K562 (cell line): ENCODE data around the gene GPR157. TPM values are rescaled to one million over a fixed set of nuclear protein-coding genes. Genes with fewer than 3 reads are reported as not detected.

Experiments
- ATAC-seq: fragments of 200-7000 bp; cut with Tn5 transposase; 3 replicates; pipeline ENCODE4 v1.9.1; 2020; ENCODE audit warnings: moderate library complexity
- BruUV-seq: library from RNA; stranded (reverse); fragments of 400-500 nt; replicated peaks from 2 replicates; lab custom pipeline; 2021; lab: Mats Ljungman, UMichigan
- CTCF ChIA-PET: fragments of 300-600 bp; formaldehyde crosslinking; extraction: SDS; loops from one replicate; lab custom pipeline; 2021; ENCODE audit warnings: low intra/inter-chr PET ratio; lab: Yijun Ruan, JAX
- POLR2A ChIA-PET: fragments of 300-600, 350-650 bp; sonication (Branson Sonifier 250); formaldehyde crosslinking; extraction: SDS; loops from one replicate; lab custom pipeline; 2021; ENCODE audit warnings: antibody characterized with exemption, inconsistent platforms; lab: Yijun Ruan, JAX
- DNase-seq, 4 experiments: peaks; one replicate each; pipeline versions ENCODE4 v3.0.0 to v3.0.0-alpha.2; 2011 to 2018; ENCODE audit warnings: low spot score in 3 of 4, mixed read lengths in 3 of 4; ENCODE audit errors: extremely low read depth in 1 of 4
- FAIRE-seq: peaks from 2 replicates; lab custom pipeline; 2011; peaks lifted over from hg19 to GRCh38; lab: Jason Lieb, UNC
- H2AFZ ChIP-seq: 2 replicates; pipeline ENCODE4 v1.6.0; 2011; ENCODE audit warnings: low read depth, low read length, control low read depth, inconsistent platforms
- H3K27ac ChIP-seq: fragments of 200-600 bp; 3 replicates; pipeline ENCODE4 v1.8.0; 2011; ENCODE audit warnings: low read depth, mild to moderate bottlenecking, control low read depth, inconsistent platforms, low read length, moderate library complexity, mixed read lengths; ENCODE audit errors: extremely low read depth
- H3K27me3 ChIP-seq, 2 experiments: fragments of 300-600 bp in 1 of 2; 2 replicates in 1 of 2; 3 replicates in 1 of 2; pipeline versions ENCODE4 v1.6.0 to v1.8.0; 2011; ENCODE audit warnings: inconsistent platforms in 2 of 2, low read length in 2 of 2, mild to moderate bottlenecking in 1 of 2, mixed read lengths in 1 of 2, moderate library complexity in 1 of 2; ENCODE audit not compliant: control insufficient read depth in 2 of 2, insufficient read depth in 2 of 2
- H3K36me3 ChIP-seq: fragments of 300-600 bp; 3 replicates; pipeline ENCODE4 v1.8.0; 2011; ENCODE audit warnings: mild to moderate bottlenecking, low read length, inconsistent platforms; ENCODE audit not compliant: control insufficient read depth, insufficient read depth
- H3K4me1 ChIP-seq, 2 experiments: fragments of 200-600 bp in 1 of 2; replicated peaks in 1 of 2; 2 replicates in 1 of 2; 3 replicates in 1 of 2; pipeline versions ENCODE4 v1.5.1 to v1.8.0; 2011; ENCODE audit warnings: inconsistent platforms in 2 of 2, low read length in 2 of 2, mild to moderate bottlenecking in 1 of 2, mixed read lengths in 1 of 2, moderate library complexity in 1 of 2; ENCODE audit not compliant: control insufficient read depth in 2 of 2, insufficient read depth in 2 of 2
- H3K4me2 ChIP-seq: 2 replicates; pipeline ENCODE4 v1.6.1; 2011; ENCODE audit warnings: low read length, control low read depth, inconsistent platforms, mixed read lengths; ENCODE audit not compliant: insufficient read depth
- H3K4me3 ChIP-seq: fragments of 200-600 bp; sonication (generic), shearing (Covaris generic); 2 replicates; pipeline ENCODE4 v1.5.1; 2016; ENCODE audit warnings: control low read depth, inconsistent platforms
- H3K79me2 ChIP-seq: fragments of 200-600 bp; 3 replicates; pipeline ENCODE4 v1.8.0; 2011; ENCODE audit warnings: low read length, inconsistent platforms; ENCODE audit not compliant: control insufficient read depth, insufficient read depth
- H3K9ac ChIP-seq, 2 experiments: 2 replicates each; pipeline versions ENCODE4 v1.6.0 to v1.6.1; 2011; ENCODE audit warnings: low read depth in 2 of 2, low read length in 2 of 2, control low read depth in 1 of 2, inconsistent platforms in 1 of 2, mild to moderate bottlenecking in 1 of 2, mixed read lengths in 1 of 2; ENCODE audit not compliant: insufficient read depth in 1 of 2
- H3K9me1 ChIP-seq: one replicate; pipeline ENCODE4 v1.6.0; 2011; ENCODE audit warnings: inconsistent platforms, mild to moderate bottlenecking, low read length, moderate library complexity; ENCODE audit not compliant: control insufficient read depth, insufficient read depth
- H3K9me3 ChIP-seq: replicated peaks from 2 replicates; pipeline ENCODE4 v1.5.1; 2011; ENCODE audit warnings: low read depth, low read length, inconsistent platforms; ENCODE audit not compliant: control insufficient read depth, insufficient read depth
- H4K20me1 ChIP-seq: replicated peaks from 2 replicates; pipeline ENCODE4 v1.6.1; 2011; ENCODE audit warnings: low read length, inconsistent platforms, mixed read lengths; ENCODE audit not compliant: control insufficient read depth, insufficient read depth
- ELF4 ChIP-seq: fragments of 450-650 bp; formaldehyde crosslinking; IDR thresholded peaks from 2 replicates; pipeline ENCODE4 v1.4.0; 2022; ENCODE audit warnings: missing genetic modification characterization
- HDAC1 ChIP-seq, 2 experiments: fragments of 450-650 bp; IDR thresholded peaks; 2 replicates each; pipeline ENCODE4 v1.6.1; 2016 to 2017; ENCODE audit warnings: inconsistent platforms in 1 of 2, mild to moderate bottlenecking in 1 of 2, moderate library complexity in 1 of 2
- NFE2 ChIP-seq: IDR thresholded peaks from 2 replicates; pipeline ENCODE4 v1.6.1; 2014; ENCODE audit warnings: antibody characterized with exemption, low read depth
- POLR2H ChIP-seq: IDR thresholded peaks from 2 replicates; pipeline ENCODE4 v1.6.1; 2016; ENCODE audit warnings: missing genetic modification characterization, low read depth, mild to moderate bottlenecking, control low read depth, missing compliant biosample characterization, moderate library complexity
- PRDM10 ChIP-seq: fragments of 450-650 bp; IDR thresholded peaks from 2 replicates; pipeline ENCODE4 v1.6.1; 2018; ENCODE audit not compliant: partially characterized antibody
- SIX5 ChIP-seq, 2 experiments: IDR thresholded peaks; 2 replicates each; pipeline ENCODE4 v1.6.1; 2011; ENCODE audit warnings: low read length in 2 of 2, borderline replicate concordance in 1 of 2, low read depth in 1 of 2, mild to moderate bottlenecking in 1 of 2, moderate library complexity in 1 of 2; ENCODE audit not compliant: insufficient read depth in 1 of 2
- ZNF3 ChIP-seq: fragments of 250-450 bp; sonication (Bioruptor Pico); IDR thresholded peaks from 2 replicates; pipeline ENCODE4 v1.5.0; 2021; ENCODE audit warnings: mild to moderate bottlenecking, moderate library complexity
- ZNF316 ChIP-seq: fragments of 450-650 bp; IDR thresholded peaks from 2 replicates; pipeline ENCODE4 v1.6.1; 2016
- ZZZ3 ChIP-seq: fragments of 450-650 bp; IDR thresholded peaks from 2 replicates; pipeline ENCODE4 v1.6.1; 2016; ENCODE audit warnings: antibody characterized with exemption, mild to moderate bottlenecking, moderate library complexity
- WGBS: fragments of 100-300 bp; shearing (Covaris generic); methylation state at CpG from one replicate; pipeline ENCODE4 v1.1.6; 2016; ENCODE audit warnings: low coverage, mixed read lengths; ENCODE audit not compliant: insufficient coverage; ENCODE audit errors: missing lambda C conversion rate; 5-methylcytosine and 5-hydroxymethylcytosine counted together
- in situ Hi-C: fragments of 300-500 bp; cut with MboI; formaldehyde crosslinking; loops from 4 replicates; pipeline ENCODE4 v1.15.0; 2018; ENCODE audit warnings: inconsistent platforms, mixed read lengths
- intact Hi-C: fragments of 100-400 bp; cut with micrococcal nuclease; formaldehyde crosslinking; loops from 2 replicates; pipeline ENCODE4 v1.14.2; 2022
- polyA plus RNA-seq, 8 experiments: library from polyadenylated mRNA; depleted of rRNA in 4 of 8; stranded (reverse) in 5 of 8; unstranded in 3 of 8; fragments of >200 nt; fragmentation: Nextera tagmentation in 2 of 8; fragmentation: Illumina TruSeq in 1 of 8; extraction: Ambion mirVana in 2 of 8; extraction: Trizol in 1 of 8; gene quantifications; 2 replicates each; pipeline versions ENCODE4 v1.2.1 to v1.2.3, GENCODE V29; 2011 to 2014; ENCODE audit warnings: inconsistent platforms in 1 of 8, missing spikeins in 1 of 8
- total RNA-seq, 7 experiments: library from RNA; depleted of rRNA in 6 of 7; stranded (reverse); fragments of >200 nt in 6 of 7; fragmentation: Illumina TruSeq in 2 of 7; extraction: Trizol in 2 of 7; gene quantifications; 2 replicates each; pipeline versions ENCODE4 v1.2.1 to v1.2.3, GENCODE V29; 2011 to 2021; ENCODE audit warnings: low replicate concordance in 1 of 7
- TF ChIP-seq, protein P1 (sequence below), 3 experiments: IDR thresholded peaks in 2 of 3; conservative IDR thresholded peaks in 1 of 3; 2 replicates each; pipeline ENCODE4 v1.5.1; 2011 to 2012; ENCODE audit warnings: low read length in 3 of 3, mild to moderate bottlenecking in 3 of 3, control low read depth in 2 of 3, improper control_type of control experiment in 1 of 3, inconsistent platforms in 1 of 3, low read depth in 1 of 3, mixed read lengths in 1 of 3, moderate library complexity in 1 of 3; ENCODE audit not compliant: insufficient read depth in 2 of 3

Gene GPR157
- total and polyA plus RNA-seq, 9 of the 15 experiments (the other 6 are each of a cell fraction or from before 2014, with no cell fraction given): 0.01 to 0.18 (median 0.04) TPM; not detected in 4

GRCh38 chr1:9099555-9099954, 29.3 kb downstream of the GPR157 start:
- FAIRE-seq: no peak
- ChIA-PET POLR2A (no interaction called here), CTCF (no interaction called here)

More at GRCh38 chr1:9099555-9099954, 29.3 kb downstream of the GPR157 start:
- DNase-seq (peak in 2 of 4 experiments; percentile 21 to 25), ATAC-seq (peak; percentile 69)
- Histone ChIP-seq H3K27me3 (peaks cover 25 to 52% of the 10 kb centered on the region in 2 experiments), H4K20me1 (0 out of 2 replicates have a peak, but pooled peaks cover 3% of the 10 kb centered on the region), H3K9ac (no peak overlapping the region), H3K4me3 (no peak overlapping the region), H3K79me2 (no peaks in the 10 kb centered on the region), H2AFZ (no peak overlapping the region), H3K36me3 (no peaks in the 10 kb centered on the region), H3K9me3 (peaks cover 5% of the 10 kb centered on the region), H3K9me1 (no peaks in the 10 kb centered on the region), H3K27ac (no peak overlapping the region), H3K4me1 (no peaks in the 10 kb centered on the region; a peak in 1 of 5 replicates), H3K4me2 (no peak overlapping the region)
- intact Hi-C loops: no loop called here
- 10% methylated on average over 7 of the region's 7 CpGs for WGBS
- BruUV-seq: no TSS peak
- in situ Hi-C loops: loop anchor here (5.0 kb wide), 1 partner anchor 82 kb away; no protein-coding TSS in a partner anchor
- no peak for TF ChIP-seq PRDM10
- TF ChIP-seq ZNF316: peak; percentile 16; the same call in 1 of the 2 replicates
- TF ChIP-seq POLR2H (tag): no peak
- no peak for TF ChIP-seq HDAC1 (IDR thresholded peaks at IDR 0.05)
- TF ChIP-seq ZZZ3: no peak
- TF ChIP-seq ZNF3 (CRISPR knock-in tag): no peak
- peak; percentile 55 for TF ChIP-seq NFE2
- no peak for TF ChIP-seq ELF4 (CRISPR knock-in tag)
- TF ChIP-seq SIX5 (IDR thresholded peaks at IDR 0.05; ENCODE audit: borderline replicate concordance in 1 of 2, insufficient read depth in 1 of 2, low read depth in 1 of 2, low read length in 2 of 2): no peak
- TF ChIP-seq, protein P1, sequence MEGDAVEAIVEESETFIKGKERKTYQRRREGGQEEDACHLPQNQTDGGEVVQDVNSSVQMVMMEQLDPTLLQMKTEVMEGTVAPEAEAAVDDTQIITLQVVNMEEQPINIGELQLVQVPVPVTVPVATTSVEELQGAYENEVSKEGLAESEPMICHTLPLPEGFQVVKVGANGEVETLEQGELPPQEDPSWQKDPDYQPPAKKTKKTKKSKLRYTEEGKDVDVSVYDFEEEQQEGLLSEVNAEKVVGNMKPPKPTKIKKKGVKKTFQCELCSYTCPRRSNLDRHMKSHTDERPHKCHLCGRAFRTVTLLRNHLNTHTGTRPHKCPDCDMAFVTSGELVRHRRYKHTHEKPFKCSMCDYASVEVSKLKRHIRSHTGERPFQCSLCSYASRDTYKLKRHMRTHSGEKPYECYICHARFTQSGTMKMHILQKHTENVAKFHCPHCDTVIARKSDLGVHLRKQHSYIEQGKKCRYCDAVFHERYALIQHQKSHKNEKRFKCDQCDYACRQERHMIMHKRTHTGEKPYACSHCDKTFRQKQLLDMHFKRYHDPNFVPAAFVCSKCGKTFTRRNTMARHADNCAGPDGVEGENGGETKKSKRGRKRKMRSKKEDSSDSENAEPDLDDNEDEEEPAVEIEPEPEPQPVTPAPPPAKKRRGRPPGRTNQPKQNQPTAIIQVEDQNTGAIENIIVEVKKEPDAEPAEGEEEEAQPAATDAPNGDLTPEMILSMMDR (IDR thresholded peaks at IDR 0.05 in 2 of 3, conservative IDR thresholded peaks at IDR 0.05 in 1 of 3; ENCODE audit: insufficient read depth in 2 of 3, low read depth in 1 of 3, low read length in 3 of 3): peak; percentile 6 to 28 (median 22); a peak in 1 of 6 replicates
